ENCODE data around the gene POLQ. TPM values are rescaled to one million over a fixed set of nuclear protein-coding genes. Genes with fewer than 3 reads are reported as not detected.

Gene POLQ
- total RNA-seq, 2 experiments from 2014 or later: 27.0 to 27.9 TPM

Other genes starting within 250 kb of the POLQ start
- not detected for gene ARGFX, start 22.0 kb upstream of the POLQ start, total RNA-seq
- gene FBXO40, start 47.4 kb upstream of the POLQ start, total RNA-seq: not detected
- 100 to 1,000 TPM; 380 to 382 TPM for gene HCLS1, start 114.9 kb upstream of the POLQ start, total RNA-seq
- 10 to 100 TPM; 33.6 to 37.8 TPM for gene GOLGB1, start 203.8 kb upstream of the POLQ start, total RNA-seq

All from activated CD4-positive, alpha-beta memory T cell treated with anti-CD3 and anti-CD28 coated beads, Interleukin-2, amount 10 ng/mL, durations not matched to agents 7 days and 5 days (primary cell).